Measurements from ENCODE around the gene BCL2L15. TPM values are rescaled to one million over a fixed set of nuclear protein-coding genes. Genes with fewer than 3 reads are reported as not detected.

BCL2L15 gene
- total RNA-seq, 4 donors from 2014 or later, result 0.15 to 0.93 (median 0.27) TPM; not detected in 1

GRCh38 chr1:113922957-113923356 is 35.6 kb upstream of the BCL2L15 start:
- H3K9me3 ChIP-seq, result no peaks in the 10 kb centered on the region

GRCh38 chr1:113918243-113918642 is 30.9 kb upstream of the BCL2L15 start:
- TF ChIP-seq POLR2A (IDR thresholded peaks at IDR 0.05) (no peak), POLR2AphosphoS5 (IDR thresholded peaks at IDR 0.05) (no peak), EP300 (IDR thresholded peaks at IDR 0.05) (no peak), CTCF (IDR thresholded peaks at IDR 0.05) (no peak)
- Histone ChIP-seq H3K27ac (no peak overlapping the region), H3K27me3 (no peaks in the 10 kb centered on the region), H3K36me3 (no peaks in the 10 kb centered on the region), H3K9me3 (no peaks in the 10 kb centered on the region), H3K4me1 (peaks cover under 1 to 2% (median 2%) of the 10 kb centered on the region in 3 donors), H3K4me3 (no peak overlapping the region)
- no peak for ATAC-seq

More at GRCh38 chr1:113922957-113923356, 35.6 kb upstream of the BCL2L15 start:
- WGBS, 2 donors (ENCODE audit: low coverage in 1 of 2), result 93 to 100% methylated on average over 4 of the region's 4 CpGs
- Histone ChIP-seq H3K27ac (no peak overlapping the region), H3K4me1 (peaks cover 0 to 6% (median 0%) of the 10 kb centered on the region in 3 donors), H3K4me3 (no peak overlapping the region), H3K27me3 (no peaks in the 10 kb centered on the region), H3K36me3 (no peaks in the 10 kb centered on the region)
- TF ChIP-seq EP300 (IDR thresholded peaks at IDR 0.05) (no peak), POLR2AphosphoS5 (IDR thresholded peaks at IDR 0.05) (no peak), POLR2A (IDR thresholded peaks at IDR 0.05) (no peak), CTCF (IDR thresholded peaks at IDR 0.05) (no peak)
- no peak for ATAC-seq

GRCh38 chr1:113917400-113918082 is 30.2 kb upstream of the BCL2L15 start:
- WGBS, 2 donors (ENCODE audit: low coverage in 1 of 2), result 83 to 85% methylated on average over 2 of the region's 2 CpGs
- TF ChIP-seq POLR2A (IDR thresholded peaks at IDR 0.05), result no peak
- TF ChIP-seq POLR2AphosphoS5 (IDR thresholded peaks at IDR 0.05), result no peak
- no peak for TF ChIP-seq CTCF (IDR thresholded peaks at IDR 0.05)
- no peak for TF ChIP-seq EP300 (IDR thresholded peaks at IDR 0.05)
- no peaks in the 10 kb centered on the region for H3K27me3 ChIP-seq
- H3K9me3 ChIP-seq, result no peaks in the 10 kb centered on the region
- no peak for ATAC-seq
- H3K36me3 ChIP-seq, result no peaks in the 10 kb centered on the region
- peaks cover 3 to 9% (median 8%) of the 10 kb centered on the region in 3 donors for H3K4me1 ChIP-seq
- H3K27ac ChIP-seq, result no peak overlapping the region
- H3K4me3 ChIP-seq, result no peak overlapping the region

GRCh38 chr1:113916974-113917373 is 29.6 kb upstream of the BCL2L15 start:
- H3K4me1 ChIP-seq, result peaks cover 3 to 15% (median 8%) of the 10 kb centered on the region in 3 donors
- no peak overlapping the region for H3K27ac ChIP-seq
- ATAC-seq, result no peak
- no peak overlapping the region for H3K4me3 ChIP-seq
- no peaks in the 10 kb centered on the region for H3K27me3 ChIP-seq
- WGBS, 2 donors (ENCODE audit: low coverage in 1 of 2), result 100% methylated on average over 4 of the region's 5 CpGs; no CpG with 5 or more reads in 1 of the 2 donors
- no peaks in the 10 kb centered on the region for H3K9me3 ChIP-seq
- TF ChIP-seq CTCF (IDR thresholded peaks at IDR 0.05), result no peak
- TF ChIP-seq POLR2A (IDR thresholded peaks at IDR 0.05), result no peak
- TF ChIP-seq EP300 (IDR thresholded peaks at IDR 0.05), result no peak
- no peak for TF ChIP-seq POLR2AphosphoS5 (IDR thresholded peaks at IDR 0.05)
- H3K36me3 ChIP-seq, result peaks cover 0 to 2% of the 10 kb centered on the region in 2 donors
